Esophagus muscularis mucosa (tissue), 4 donors: ENCODE results near the gene PCDHA2. TPM values are rescaled to one million over a fixed set of nuclear protein-coding genes. Genes with fewer than 3 reads are reported as not detected.
"Not testable (repeated sequence)": the region's sequence is repeated elsewhere in the genome, so short reads cannot be mapped to it uniquely, and the experiment has no call there.

Experiments
- DNase-seq: peaks from one replicate; pipeline ENCODE4 v3.0.0-alpha.2; 2017; ENCODE audit errors: extremely low spot score
- H3K27ac ChIP-seq, 4 donors: fragments of 200-600 bp; sonication (generic); replicated peaks in 1 of 4; 1 replicate in 3 of 4; 2 replicates in 1 of 4; pipeline ENCODE4 v1.5.1; 2016 to 2019; ENCODE audit warnings: mild to moderate bottlenecking in 1 of 4
- H3K27me3 ChIP-seq, 4 donors: fragments of 200-600 bp; sonication (generic); one replicate each; pipeline versions ENCODE4 v1.5.1 to v1.6.0; 2016 to 2019
- H3K36me3 ChIP-seq, 4 donors: fragments of 200-600 bp; sonication (generic); one replicate each; pipeline ENCODE4 v1.5.1; 2016 to 2019
- H3K4me1 ChIP-seq, 4 donors: fragments of 200-600 bp; sonication (generic); one replicate each; pipeline ENCODE4 v1.5.1; 2016 to 2019
- H3K4me3 ChIP-seq, 4 donors: fragments of 200-600 bp; sonication (generic); 1 replicate in 2 of 4; 2 replicates in 2 of 4; pipeline ENCODE4 v1.5.1; 2016 to 2019; ENCODE audit warnings: mild to moderate bottlenecking in 4 of 4, moderate library complexity in 1 of 4
- H3K9me3 ChIP-seq, 4 donors: fragments of 200-600 bp; sonication (generic); 1 replicate in 3 of 4; 2 replicates in 1 of 4; pipeline ENCODE4 v1.5.1; 2016 to 2019
- CTCF ChIP-seq, 3 experiments: fragments of 200-600 bp in 2 of 3; fragments of 450-650 bp in 1 of 3; sonication (generic) in 2 of 3; IDR thresholded peaks; one replicate each; pipeline ENCODE4 v1.5.1; 2017 to 2019; ENCODE audit warnings: antibody characterized with exemption in 3 of 3, mild to moderate bottlenecking in 2 of 3, moderate library complexity in 1 of 3
- EP300 ChIP-seq: sonication (generic); formaldehyde crosslinking; IDR thresholded peaks from one replicate; pipeline ENCODE4 v1.6.1; 2017; ENCODE audit warnings: antibody characterized with exemption
- POLR2A ChIP-seq: fragments of 450-650 bp; IDR thresholded peaks from one replicate; pipeline ENCODE4 v1.6.1; 2017; ENCODE audit warnings: antibody characterized with exemption, moderate library complexity, mild to moderate bottlenecking, low read depth
- POLR2AphosphoS5 ChIP-seq, 2 donors: sonication (generic); formaldehyde crosslinking; IDR thresholded peaks; one replicate each; pipeline ENCODE4 v1.6.1; 2017; ENCODE audit warnings: antibody characterized with exemption in 2 of 2
- WGBS: methylation state at CpG from one replicate; pipeline ENCODE4 v1.1.5; 2018; 5-methylcytosine and 5-hydroxymethylcytosine counted together
- intact Hi-C: fragments of 100-400 bp; cut with DNase I; formaldehyde crosslinking; loops from one replicate; pipeline ENCODE4 v1.15.1; 2023
- total RNA-seq, 4 donors: library from RNA; depleted of rRNA; stranded (reverse); fragments of >200 nt; gene quantifications; one replicate each; pipeline versions ENCODE4 v1.1.0 to v1.2.1, GENCODE V29; 2016

Gene PCDHA2
- total RNA-seq, 4 donors from 2014 or later = 0.13 to 0.42 (median 0.34) TPM; not detected in 1

GRCh38 chr5:140822281-140822629 lies 27.6 kb downstream of the PCDHA2 start:
- Histone ChIP-seq H3K27me3 (peaks cover 0 to 53% (median 5%) of the 10 kb centered on the region in 4 donors), H3K36me3 (no peaks in the 10 kb centered on the region), H3K4me3 (no peak overlapping the region), H3K4me1 (no peaks in the 10 kb centered on the region), H3K9me3 (peaks cover 0 to 30% (median 24%) of the 10 kb centered on the region in 4 donors), H3K27ac (no peak overlapping the region)
- TF ChIP-seq EP300 (no peak), POLR2A (no peak), CTCF (IDR thresholded peaks at IDR 0.05) (no peak), POLR2AphosphoS5 (IDR thresholded peaks at IDR 0.05) (no peak)
- 26% methylated on average over 6 of the region's 6 CpGs for WGBS
- intact Hi-C loops = no loop called here
- DNase-seq = no peak

GRCh38 chr5:140822969-140823368 lies 28.3 kb downstream of the PCDHA2 start:
- peaks cover 0 to 60% (median 7%) of the 10 kb centered on the region in 4 donors for H3K27me3 ChIP-seq
- H3K4me1 ChIP-seq = not testable (repeated sequence)
- WGBS = 58% methylated on average over 48 of the region's 48 CpGs

GRCh38 chr5:140823475-140823874 lies 28.8 kb downstream of the PCDHA2 start:
- no peak overlapping the region for H3K4me3 ChIP-seq
- no peak for DNase-seq
- TF ChIP-seq POLR2AphosphoS5 (IDR thresholded peaks at IDR 0.05) (no peak), EP300 (no peak), POLR2A (no peak), CTCF (IDR thresholded peaks at IDR 0.05) (no peak)
- H3K27me3 ChIP-seq = peaks cover 0 to 63% (median 12%) of the 10 kb centered on the region in 4 donors
- H3K27ac ChIP-seq = no peak overlapping the region
- intact Hi-C loops = no loop called here
- 80% methylated on average over 1 of the region's 38 CpGs for WGBS
- no peaks in the 10 kb centered on the region for H3K4me1 ChIP-seq
- H3K36me3 ChIP-seq = no peaks in the 10 kb centered on the region
- H3K9me3 ChIP-seq = peaks cover 0 to 41% (median 28%) of the 10 kb centered on the region in 4 donors

More at GRCh38 chr5:140822969-140823368, 28.3 kb downstream of the PCDHA2 start:
- H3K27ac ChIP-seq, DNase-seq, H3K4me3 ChIP-seq, H3K36me3 ChIP-seq, intact Hi-C loops: not testable (repeated sequence)
- H3K9me3 ChIP-seq = peaks cover 0 to 36% (median 25%) of the 10 kb centered on the region in 4 donors

- no peak within 1 kb of the TSS for H3K27ac ChIP-seq
- no peak for TF ChIP-seq POLR2A
- TF ChIP-seq EP300 = no peak
- peak in 1 of 3 experiments; percentile 12 for TF ChIP-seq CTCF (IDR thresholded peaks at IDR 0.05)
- WGBS = 17% methylated on average over 26 of the region's 27 CpGs
- peak within 1 kb of the TSS; percentile 1 to 48 (median 20) for H3K4me3 ChIP-seq
- H3K9me3 ChIP-seq = peaks cover 0 to 45% (median 36%) of the 10 kb centered on the region in 4 donors
- intact Hi-C loops = no loop called here
- H3K36me3 ChIP-seq = no peaks in the 10 kb centered on the region
- no peaks in the 10 kb centered on the region for H3K4me1 ChIP-seq
- H3K27me3 ChIP-seq = peaks cover 0 to 75% (median 11%) of the 10 kb centered on the region in 4 donors
- no peak for DNase-seq
Measured at GRCh38 chr5:140827704-140828361, 33.2 kb downstream of the PCDHA2 start, which contains the start of gene PCDHA6. Gene PCDHA6 (plus strand): TSS chr5:140827960. CDS start chr5:140828092, 132 bp downstream.

- no peak for TF ChIP-seq CTCF (IDR thresholded peaks at IDR 0.05)
- TF ChIP-seq POLR2A = no peak
- TF ChIP-seq EP300 = no peak
- no peak for TF ChIP-seq POLR2AphosphoS5 (IDR thresholded peaks at IDR 0.05)
- Histone ChIP-seq H3K4me3 (peak overlapping the region; percentile 1 to 48 (median 20)), H3K9me3 (peaks cover 0 to 40% (median 32%) of the 10 kb centered on the region in 4 donors), H3K27me3 (peaks cover 0 to 74% (median 11%) of the 10 kb centered on the region in 4 donors), H3K4me1 (no peaks in the 10 kb centered on the region), H3K36me3 (no peaks in the 10 kb centered on the region), H3K27ac (no peak overlapping the region)
- WGBS = 33% methylated on average over 9 of the region's 18 CpGs
- DNase-seq = no peak
- intact Hi-C loops = no loop called here
Measured at GRCh38 chr5:140828362-140828737, 33.7 kb downstream of the PCDHA2 start.

GRCh38 chr5:140829511-140830501 lies 35.2 kb downstream of the PCDHA2 start:
- intact Hi-C loops, H3K36me3 ChIP-seq, H3K4me3 ChIP-seq, DNase-seq, H3K27ac ChIP-seq, H3K4me1 ChIP-seq: not testable (repeated sequence)
- peaks cover 0 to 72% (median 16%) of the 10 kb centered on the region in 4 donors for H3K27me3 ChIP-seq
- peaks cover 0 to 41% (median 36%) of the 10 kb centered on the region in 4 donors for H3K9me3 ChIP-seq
- WGBS = 42% methylated on average over 82 of the region's 106 CpGs
